ENCODE data around the gene FBN1.

- TF ChIP-seq CTCF (IDR thresholded peaks at IDR 0.05; ENCODE audit: extremely low read depth in 1 of 2, insufficient read depth in 1 of 2, low read depth in 1 of 2, low read length in 2 of 2): no peak
- TF ChIP-seq POLR2AphosphoS5 (IDR thresholded peaks at IDR 0.05; ENCODE audit: insufficient read depth, low read depth, low read length): no peak
- no peak for TF ChIP-seq JUN (IDR thresholded peaks at IDR 0.05; ENCODE audit: borderline replicate concordance, insufficient read depth, insufficient read length, low read depth)
- no peak for TF ChIP-seq MYC (IDR thresholded peaks at IDR 0.05; ENCODE audit: low read depth, low read length)
- TF ChIP-seq POLR2A (IDR thresholded peaks at IDR 0.05; ENCODE audit: low read depth, low read length): no peak
- TF ChIP-seq EZH2 (IDR thresholded peaks at IDR 0.05; ENCODE audit: borderline replicate concordance, low read depth, low read length, severe bottlenecking): no peak
- TF ChIP-seq FOS (IDR thresholded peaks at IDR 0.05; ENCODE audit: borderline replicate concordance, insufficient read depth, low read length): no peak
Observed at GRCh38 chr15:48479751-48480150, 165.8 kb downstream of the FBN1 start.

Data from endothelial cell of umbilical vein (primary cell).